GM12878 (cell line): ENCODE measurements around the gene DTNA. TPM values are rescaled to one million over a fixed set of nuclear protein-coding genes. Genes with fewer than 3 reads are reported as not detected.

Experiments
- ATAC-seq: fragments of 200-7000 bp; cut with Tn5 transposase; 3 replicates; pipeline ENCODE4 v1.9.1; 2020; ENCODE audit warnings: mild to moderate bottlenecking, moderate library complexity
- BruUV-seq: library from RNA; stranded (reverse); fragments of 400-500 nt; replicated peaks from 2 replicates; lab custom pipeline; 2021; lab: Mats Ljungman, UMichigan
- CTCF ChIA-PET: fragments of 300-600 bp; sonication (Branson Sonifier 250); formaldehyde crosslinking; extraction: SDS; loops from one replicate; lab custom pipeline; 2021; ENCODE audit warnings: inconsistent platforms; lab: Yijun Ruan, JAX
- POLR2A ChIA-PET: fragments of 350-600 bp; formaldehyde crosslinking; extraction: SDS; loops from one replicate; lab custom pipeline; 2021; ENCODE audit warnings: inconsistent platforms; lab: Charles Lee
- RAD21 ChIA-PET: fragments of 300-600 bp; sonication (Branson Sonifier 250); formaldehyde crosslinking; loops from one replicate; lab custom pipeline; 2023; ENCODE audit warnings: antibody characterized with exemption; ENCODE audit not compliant: unreplicated experiment; lab: Charles Lee
- SMC1A ChIA-PET: fragments of 300-600 bp; sonication (Branson Sonifier 250); formaldehyde crosslinking; loops from one replicate; lab custom pipeline; 2023; ENCODE audit not compliant: unreplicated experiment, uncharacterized antibody; lab: Charles Lee
- DNase-seq: peaks from one replicate; pipeline ENCODE4 v3.0.0-alpha.2; 2011; ENCODE audit warnings: low read depth, low spot score
- FAIRE-seq: peaks from 3 replicates; lab custom pipeline; 2011; peaks lifted over from hg19 to GRCh38; lab: Jason Lieb, UNC
- H2AFZ ChIP-seq: 2 replicates; pipeline ENCODE4 v1.6.0; 2011; ENCODE audit warnings: low read depth, low read length, control low read depth; ENCODE audit not compliant: control insufficient read depth
- H3K27ac ChIP-seq: 2 replicates; pipeline ENCODE4 v1.5.1; 2011; ENCODE audit warnings: control low read depth; ENCODE audit not compliant: control insufficient read depth, insufficient read depth
- H3K27me3 ChIP-seq, 2 experiments: replicated peaks in 1 of 2; 2 replicates each; pipeline versions ENCODE4 v1.6.0 to v1.6.1; 2011; ENCODE audit warnings: low read length in 1 of 2; ENCODE audit not compliant: control insufficient read depth in 2 of 2, insufficient read depth in 2 of 2
- H3K36me3 ChIP-seq, 2 experiments: 2 replicates each; pipeline ENCODE4 v1.5.1; 2011; ENCODE audit warnings: low read length in 1 of 2; ENCODE audit not compliant: control insufficient read depth in 2 of 2, insufficient read depth in 2 of 2
- H3K4me1 ChIP-seq: 2 replicates; pipeline ENCODE4 v1.6.1; 2011; ENCODE audit warnings: mild to moderate bottlenecking, low read length, moderate library complexity, mixed read lengths; ENCODE audit not compliant: control insufficient read depth, insufficient read depth
- H3K4me2 ChIP-seq: 2 replicates; pipeline ENCODE4 v1.6.0; 2011; ENCODE audit warnings: control low read depth; ENCODE audit not compliant: control insufficient read depth, insufficient read depth
- H3K4me3 ChIP-seq: fragments of 200-600 bp; sonication (generic); 2 replicates; pipeline ENCODE4 v1.5.1; 2016
- H3K79me2 ChIP-seq: 2 replicates; pipeline ENCODE4 v1.6.0; 2011; ENCODE audit warnings: low read length; ENCODE audit not compliant: control insufficient read depth, insufficient read depth
- H3K9ac ChIP-seq: 2 replicates; pipeline ENCODE4 v1.8.0; 2011; ENCODE audit warnings: low read length, control low read depth, mixed read lengths; ENCODE audit not compliant: control insufficient read depth, insufficient read depth
- H3K9me3 ChIP-seq: replicated peaks from 3 replicates; pipeline ENCODE4 v1.5.1; 2011; ENCODE audit warnings: mild to moderate bottlenecking, low read length; ENCODE audit not compliant: control insufficient read depth, insufficient read depth
- H4K20me1 ChIP-seq: 2 replicates; pipeline ENCODE4 v1.6.0; 2011; ENCODE audit not compliant: control insufficient read depth, insufficient read depth
- ESRRA ChIP-seq: IDR thresholded peaks from 2 replicates; pipeline ENCODE4 v1.6.1; 2012; ENCODE audit warnings: mild to moderate bottlenecking, low read length, improper control_type of control experiment
- HDAC6 ChIP-seq: fragments of 200-600 bp; sonication (generic); IDR thresholded peaks from one replicate; pipeline ENCODE4 v1.8.0; 2017; ENCODE audit warnings: antibody characterized with exemption; ENCODE audit not compliant: unreplicated experiment
- MYC ChIP-seq: IDR thresholded peaks from 2 replicates; pipeline ENCODE4 v1.6.1; 2011; ENCODE audit warnings: mild to moderate bottlenecking, low read length, moderate library complexity, inconsistent platforms; ENCODE audit not compliant: insufficient read depth, insufficient replicate concordance, insufficient read length, severe bottlenecking
- NR2F1 ChIP-seq: fragments of 450-650 bp; conservative IDR thresholded peaks from 2 replicates; pipeline ENCODE4 v1.6.1; 2017; ENCODE audit warnings: mild to moderate bottlenecking
- SKIL ChIP-seq: fragments of 450-650 bp; IDR thresholded peaks from 2 replicates; pipeline ENCODE4 v1.6.1; 2017; ENCODE audit warnings: mild to moderate bottlenecking, low read depth, inconsistent platforms; ENCODE audit not compliant: poor library complexity, severe bottlenecking
- ZNF217 ChIP-seq: fragments of 450-650 bp; IDR thresholded peaks from 2 replicates; pipeline ENCODE4 v1.6.1; 2017; ENCODE audit warnings: antibody characterized with exemption, mild to moderate bottlenecking
- WGBS: methylation state at CpG from one replicate; pipeline ENCODE4 v1.1.6; 2016; ENCODE audit warnings: low lambda C conversion rate; ENCODE audit not compliant: insufficient replicate concordance, insufficient coverage; ENCODE audit errors: missing lambda C conversion rate; 5-methylcytosine and 5-hydroxymethylcytosine counted together
- in situ Hi-C: fragments of 300-500 bp; cut with MboI; formaldehyde crosslinking; loops from 9 replicates; pipeline ENCODE4 v1.14.3; 2018; ENCODE audit warnings: mixed read lengths
- intact Hi-C: fragments of 100-400 bp; cut with micrococcal nuclease; formaldehyde crosslinking; loops from one replicate; pipeline ENCODE4 v1.14.2; 2022; ENCODE audit not compliant: unreplicated experiment
- polyA plus RNA-seq, 11 experiments: library from polyadenylated mRNA; depleted of rRNA in 4 of 11; unstranded in 6 of 11; stranded (reverse) in 5 of 11; fragments of >200 nt; fragmentation: Nextera tagmentation in 4 of 11; fragmentation: Illumina TruSeq in 1 of 11; extraction: Ambion mirVana in 4 of 11; extraction: Trizol in 1 of 11; gene quantifications; 1 replicate in 1 of 11; 2 replicates in 10 of 11; pipeline versions ENCODE4 v1.2.1 to v1.2.3, GENCODE V29; 2011 to 2016; ENCODE audit warnings: inconsistent platforms in 2 of 11, missing spikeins in 2 of 11, low read depth in 1 of 11
- total RNA-seq, 4 experiments: library from RNA; depleted of rRNA in 3 of 4; stranded (reverse); fragments of >200 nt in 3 of 4; fragmentation: Illumina TruSeq in 1 of 4; extraction: Trizol in 1 of 4; gene quantifications; 2 replicates each; pipeline versions ENCODE4 v1.2.1 to v1.2.3, GENCODE V29; 2013 to 2021
- TF ChIP-seq, protein P1 (sequence below): IDR thresholded peaks from 2 replicates; pipeline ENCODE4 v1.6.1; 2012; ENCODE audit warnings: low read length, inconsistent platforms
- TF ChIP-seq, protein P2 (sequence below): fragments of 150-350 bp; IDR thresholded peaks from 2 replicates; pipeline ENCODE4 v1.6.1; 2016; ENCODE audit warnings: low read depth, low read length

Gene DTNA
- total and polyA plus RNA-seq, 10 of the 15 experiments (the other 5 are each of a cell fraction or from before 2014, with no cell fraction given), result 0.26 to 8.6 (median 0.53) TPM

- POLR2A ChIA-PET, result no interaction called here
- intact Hi-C loops (no loop called here), in situ Hi-C loops (no loop called here)
- H3K4me3 ChIP-seq, result no peak overlapping the region
- H3K4me2 ChIP-seq, result no peak overlapping the region
- 17% methylated on average over 4 of the region's 4 CpGs for WGBS
- H3K9me3 ChIP-seq, result no peaks in the 10 kb centered on the region
- no peak for TF ChIP-seq ESRRA
- TF ChIP-seq, protein P1, sequence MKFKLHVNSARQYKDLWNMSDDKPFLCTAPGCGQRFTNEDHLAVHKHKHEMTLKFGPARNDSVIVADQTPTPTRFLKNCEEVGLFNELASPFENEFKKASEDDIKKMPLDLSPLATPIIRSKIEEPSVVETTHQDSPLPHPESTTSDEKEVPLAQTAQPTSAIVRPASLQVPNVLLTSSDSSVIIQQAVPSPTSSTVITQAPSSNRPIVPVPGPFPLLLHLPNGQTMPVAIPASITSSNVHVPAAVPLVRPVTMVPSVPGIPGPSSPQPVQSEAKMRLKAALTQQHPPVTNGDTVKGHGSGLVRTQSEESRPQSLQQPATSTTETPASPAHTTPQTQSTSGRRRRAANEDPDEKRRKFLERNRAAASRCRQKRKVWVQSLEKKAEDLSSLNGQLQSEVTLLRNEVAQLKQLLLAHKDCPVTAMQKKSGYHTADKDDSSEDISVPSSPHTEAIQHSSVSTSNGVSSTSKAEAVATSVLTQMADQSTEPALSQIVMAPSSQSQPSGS, result no peak
- H3K9ac ChIP-seq, result no peak overlapping the region
- no peak overlapping the region for H3K27ac ChIP-seq
- SMC1A ChIA-PET, result no interaction called here
- ATAC-seq (no peak), FAIRE-seq (no peak), DNase-seq (no peak)
- no peaks in the 10 kb centered on the region for H4K20me1 ChIP-seq
- H2AFZ ChIP-seq, result no peak overlapping the region
- H3K4me1 ChIP-seq, result no peaks in the 10 kb centered on the region
- CTCF ChIA-PET, result interaction anchor here (0.9 to 2.5 kb wide), 2 partner anchors 16 to 21 kb away, joined by 4 to 5 read pairs; no protein-coding TSS in a partner anchor
- BruUV-seq, result no TSS peak
- RAD21 ChIA-PET, result no interaction called here
- no peaks in the 10 kb centered on the region for H3K36me3 ChIP-seq
- H3K27me3 ChIP-seq, result no peaks in the 10 kb centered on the region
- no peaks in the 10 kb centered on the region for H3K79me2 ChIP-seq
Observed at GRCh38 chr18:34887881-34888580, 177.9 kb downstream of the DTNA start.

DNA sequence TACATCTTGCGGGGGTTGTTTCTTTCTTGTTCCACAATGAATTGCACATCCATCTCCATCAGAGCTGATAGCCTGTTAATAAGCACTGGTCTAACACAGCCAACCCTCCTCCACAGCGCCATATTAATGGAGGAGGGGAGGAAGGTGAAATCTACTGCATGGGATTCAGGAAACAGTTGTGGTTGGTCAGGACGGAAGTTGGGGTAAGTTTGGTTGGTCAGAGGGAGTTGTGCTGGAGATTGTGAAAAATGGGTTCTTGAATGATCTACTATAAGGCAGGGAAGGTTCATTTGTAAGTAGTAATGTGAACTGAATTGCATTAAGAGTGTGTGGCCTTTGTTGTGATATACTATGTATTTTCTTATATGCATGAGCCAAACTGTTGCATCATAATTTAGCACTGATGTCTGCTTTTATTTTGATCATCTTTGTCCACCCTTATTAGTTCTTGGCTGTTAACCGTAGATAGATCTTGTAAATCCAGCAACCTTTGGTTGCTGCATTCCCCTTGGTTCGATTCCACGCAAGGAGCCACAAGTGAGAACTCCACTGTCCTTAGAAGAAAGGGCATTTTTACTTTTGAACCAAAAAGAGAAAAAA lies 180.5 kb downstream of the DTNA start:
- FAIRE-seq (no peak), DNase-seq (no peak), ATAC-seq (no peak)
- ChIA-PET CTCF (no interaction called here), POLR2A (no interaction called here), RAD21 (no interaction called here), SMC1A (interaction anchor here (1.1 kb wide), 1 partner anchor 80 kb away, joined by 3 read pairs; no protein-coding TSS in a partner anchor)
- Histone ChIP-seq H3K4me1 (no peaks in the 10 kb centered on the region), H3K27ac (no peak overlapping the region), H4K20me1 (no peaks in the 10 kb centered on the region), H3K79me2 (no peaks in the 10 kb centered on the region), H3K36me3 (no peaks in the 10 kb centered on the region), H3K4me2 (no peak overlapping the region), H3K9ac (no peak overlapping the region), H3K27me3 (no peaks in the 10 kb centered on the region), H3K9me3 (no peaks in the 10 kb centered on the region), H3K4me3 (no peak overlapping the region), H2AFZ (no peak overlapping the region)
- in situ Hi-C loops, result no loop called here
- no TSS peak for BruUV-seq
- WGBS, result 23% methylated on average over 6 of the region's 6 CpGs
- intact Hi-C loops, result no loop called here
- TF ChIP-seq MYC, result no peak
- no peak for TF ChIP-seq HDAC6
- TF ChIP-seq ZNF217, result no peak
- TF ChIP-seq SKIL, result no peak
- no peak for TF ChIP-seq NR2F1
- TF ChIP-seq, protein P2, sequence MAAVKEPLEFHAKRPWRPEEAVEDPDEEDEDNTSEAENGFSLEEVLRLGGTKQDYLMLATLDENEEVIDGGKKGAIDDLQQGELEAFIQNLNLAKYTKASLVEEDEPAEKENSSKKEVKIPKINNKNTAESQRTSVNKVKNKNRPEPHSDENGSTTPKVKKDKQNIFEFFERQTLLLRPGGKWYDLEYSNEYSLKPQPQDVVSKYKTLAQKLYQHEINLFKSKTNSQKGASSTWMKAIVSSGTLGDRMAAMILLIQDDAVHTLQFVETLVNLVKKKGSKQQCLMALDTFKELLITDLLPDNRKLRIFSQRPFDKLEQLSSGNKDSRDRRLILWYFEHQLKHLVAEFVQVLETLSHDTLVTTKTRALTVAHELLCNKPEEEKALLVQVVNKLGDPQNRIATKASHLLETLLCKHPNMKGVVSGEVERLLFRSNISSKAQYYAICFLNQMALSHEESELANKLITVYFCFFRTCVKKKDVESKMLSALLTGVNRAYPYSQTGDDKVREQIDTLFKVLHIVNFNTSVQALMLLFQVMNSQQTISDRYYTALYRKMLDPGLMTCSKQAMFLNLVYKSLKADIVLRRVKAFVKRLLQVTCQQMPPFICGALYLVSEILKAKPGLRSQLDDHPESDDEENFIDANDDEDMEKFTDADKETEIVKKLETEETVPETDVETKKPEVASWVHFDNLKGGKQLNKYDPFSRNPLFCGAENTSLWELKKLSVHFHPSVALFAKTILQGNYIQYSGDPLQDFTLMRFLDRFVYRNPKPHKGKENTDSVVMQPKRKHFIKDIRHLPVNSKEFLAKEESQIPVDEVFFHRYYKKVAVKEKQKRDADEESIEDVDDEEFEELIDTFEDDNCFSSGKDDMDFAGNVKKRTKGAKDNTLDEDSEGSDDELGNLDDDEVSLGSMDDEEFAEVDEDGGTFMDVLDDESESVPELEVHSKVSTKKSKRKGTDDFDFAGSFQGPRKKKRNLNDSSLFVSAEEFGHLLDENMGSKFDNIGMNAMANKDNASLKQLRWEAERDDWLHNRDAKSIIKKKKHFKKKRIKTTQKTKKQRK, result no peak
